Fibroblast of the aortic adventitia (primary cell): ENCODE results near the gene MAPT. TPM values are rescaled to one million over a fixed set of nuclear protein-coding genes. Genes with fewer than 3 reads are reported as not detected.

Source experiments
- DNase-seq: peaks from one replicate; pipeline ENCODE4 v3.0.0-alpha.2; 2010; ENCODE audit warnings: low read depth
- H3K4me3 ChIP-seq: 2 replicates; pipeline ENCODE4 v1.5.1; 2011; ENCODE audit warnings: low read depth, mild to moderate bottlenecking, control low read depth, low read length, moderate library complexity
- CTCF ChIP-seq: IDR thresholded peaks from 2 replicates; pipeline ENCODE4 v1.5.1; 2011; ENCODE audit warnings: mild to moderate bottlenecking, low read length, control low read depth, inconsistent platforms; ENCODE audit not compliant: insufficient read depth
- total RNA-seq: library from RNA; depleted of rRNA; stranded (reverse); fragments of >200 nt; gene quantifications from 2 replicates; pipeline ENCODE4 v1.2.3, GENCODE V29; 2012; ENCODE audit warnings: low replicate concordance

The MAPT gene
- total RNA-seq, 1 donor, result 0.54 TPM

DNA sequence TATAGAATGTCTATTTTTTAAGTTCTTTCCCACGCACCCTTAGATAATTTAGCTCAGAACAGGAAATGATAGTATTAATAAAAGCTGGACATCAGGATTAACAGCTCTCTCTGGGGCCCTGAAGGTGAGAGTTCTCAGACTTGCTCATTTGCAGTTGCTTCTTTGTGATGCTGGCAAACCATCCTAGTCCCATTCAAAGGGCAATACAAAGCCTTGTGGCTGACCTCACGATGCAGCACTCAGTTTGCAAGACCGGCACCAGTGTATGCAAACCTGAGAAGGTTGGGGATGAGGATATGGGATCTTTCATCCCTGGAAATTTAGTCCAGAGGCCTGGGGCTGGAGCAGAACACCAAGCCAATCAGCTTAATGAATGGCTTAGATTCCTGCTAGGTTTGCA, 134.0 kb downstream of the MAPT start:
- no peak for DNase-seq
- no peak for TF ChIP-seq CTCF
- no peak overlapping the region for H3K4me3 ChIP-seq

DNA sequence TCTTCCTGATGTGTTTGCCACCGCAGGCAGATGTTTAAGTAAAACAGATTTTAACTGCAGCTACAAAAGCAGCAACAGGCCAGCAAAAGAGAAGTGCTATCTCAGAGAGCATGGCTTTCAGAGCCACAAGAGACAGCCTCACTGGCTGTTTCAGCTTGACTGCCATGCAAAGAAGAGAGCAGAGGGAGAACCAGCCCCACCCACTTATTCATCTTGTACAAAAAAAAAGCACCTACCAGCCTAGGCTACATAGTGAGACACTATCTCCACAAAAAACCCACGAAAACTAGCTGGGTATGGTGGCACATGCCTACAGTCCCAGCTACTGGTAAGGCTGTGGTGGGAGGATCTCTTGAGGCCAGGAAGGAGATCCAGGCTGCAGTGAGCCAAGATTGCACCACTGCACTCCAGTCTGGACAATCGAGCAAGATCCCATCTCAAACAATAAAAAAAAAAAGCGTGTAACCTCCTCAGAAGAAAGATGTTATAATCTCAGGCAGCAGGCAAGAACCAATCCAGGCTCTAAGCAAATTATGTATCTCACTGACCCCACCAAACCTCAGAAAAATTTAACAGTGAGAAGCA, 134.7 kb downstream of the MAPT start:
- no peak overlapping the region for H3K4me3 ChIP-seq
- no peak for DNase-seq
- TF ChIP-seq CTCF, result no peak

GRCh38 chr17:46029627-46030026, 135.3 kb downstream of the MAPT start:
- TF ChIP-seq CTCF, result no peak
- H3K4me3 ChIP-seq, result no peak overlapping the region
- no peak for DNase-seq

DNA sequence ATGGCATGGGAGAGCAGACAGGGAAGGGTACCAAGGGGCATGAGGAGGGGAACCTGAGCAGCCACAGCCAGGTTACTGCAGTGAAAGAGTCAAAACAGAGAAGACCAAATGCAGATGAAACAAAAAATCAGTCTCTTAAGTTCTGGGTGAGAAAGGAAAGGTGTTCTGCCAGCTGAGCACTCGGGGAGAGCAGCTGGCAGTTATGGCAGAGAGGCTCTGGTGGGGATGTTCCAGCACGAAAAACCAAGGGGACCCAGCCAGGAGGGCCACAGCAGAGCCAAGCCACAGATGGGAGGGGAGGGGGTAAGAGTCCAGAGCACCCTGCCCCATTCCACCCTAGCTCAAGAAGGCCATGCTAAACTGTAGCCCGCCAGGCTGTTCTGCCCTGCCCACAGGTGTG, 136.4 kb downstream of the MAPT start:
- DNase-seq, result no peak
- no peak for TF ChIP-seq CTCF
- H3K4me3 ChIP-seq, result no peak overlapping the region

DNA sequence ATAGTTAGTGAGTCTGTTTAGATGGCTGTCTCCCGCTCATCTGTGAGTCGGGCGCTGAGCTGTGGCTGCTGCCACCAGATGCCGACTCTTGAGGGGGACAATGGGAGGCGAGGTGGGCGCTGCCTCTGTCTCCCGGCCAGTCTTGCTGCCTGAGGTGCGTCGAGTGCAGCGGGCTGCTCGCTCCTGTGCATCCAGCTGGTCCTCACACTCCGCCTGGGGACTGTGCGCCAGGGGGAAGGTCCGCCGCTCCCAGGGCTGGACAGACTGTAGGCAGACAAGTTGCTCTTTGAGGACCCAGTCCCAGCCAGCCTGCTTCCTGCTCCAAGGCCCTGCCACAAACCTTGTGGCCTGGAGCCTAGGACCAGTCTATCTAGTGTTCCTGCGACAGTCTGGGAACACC, 137.1 kb downstream of the MAPT start:
- DNase-seq, result no peak
- TF ChIP-seq CTCF, result no peak
- H3K4me3 ChIP-seq, result no peak overlapping the region

DNA sequence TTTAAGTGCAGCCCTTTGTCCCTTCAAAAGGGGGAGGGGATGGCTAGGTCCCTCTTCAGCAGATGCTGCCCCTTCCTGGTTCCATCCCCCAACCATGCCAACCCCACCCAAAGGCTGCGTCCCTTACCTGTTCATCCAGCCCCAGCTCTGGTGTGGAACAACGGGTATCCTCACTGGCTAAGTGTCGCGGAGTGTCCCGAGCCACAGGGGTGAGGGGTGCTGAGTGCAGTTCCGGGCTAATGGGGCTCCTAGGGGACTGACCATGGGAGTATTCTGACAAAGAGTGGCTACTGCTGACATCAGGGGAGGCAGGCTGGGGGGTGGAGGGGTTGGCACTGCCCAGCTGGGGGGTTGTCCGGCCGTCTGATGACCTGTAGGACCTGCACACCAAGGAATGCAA, 137.6 kb downstream of the MAPT start:
- DNase-seq, result no peak
- no peak overlapping the region for H3K4me3 ChIP-seq
- no peak for TF ChIP-seq CTCF

GRCh38 chr17:46032909-46033308, 138.6 kb downstream of the MAPT start:
- no peak for DNase-seq
- no peak for TF ChIP-seq CTCF
- no peak overlapping the region for H3K4me3 ChIP-seq
